ENCODE results near the gene HYCC1.

HYCC1 gene

GRCh38 chr7:23026164-23026563 is 12.2 kb upstream of the HYCC1 start:
- Histone ChIP-seq H3K4me2 (ENCODE audit: low read length) (no peak overlapping the region), H3F3A (ENCODE audit: control insufficient read depth, insufficient read depth) (no peaks in the 10 kb centered on the region), H3K4me3 (ENCODE audit: low read length) (no peak overlapping the region), H3K9me3 (ENCODE audit: control insufficient read depth, insufficient read depth, low read length) (no peaks in the 10 kb centered on the region), H3K9me2 (replicated peaks; ENCODE audit: control insufficient read depth, low read length) (no peaks in the 10 kb centered on the region), H3K4me1 (ENCODE audit: control insufficient read depth, low read length) (peaks cover 21% of the 10 kb centered on the region), H3K27ac (ENCODE audit: low read depth, low read length) (no peak overlapping the region), H4K20me1 (ENCODE audit: control insufficient read depth, insufficient read depth, low read depth, low read length) (no peaks in the 10 kb centered on the region), H3K36me3 (ENCODE audit: control insufficient read depth, low read length) (no peaks in the 10 kb centered on the region), H3K79me2 (ENCODE audit: control insufficient read depth, low read length) (no peaks in the 10 kb centered on the region), H3K27me3 (ENCODE audit: control insufficient read depth, low read length) (peaks cover 5% of the 10 kb centered on the region; the same call in 1 of the 2 replicates)
- TF ChIP-seq CTCF (IDR thresholded peaks at IDR 0.05; ENCODE audit: low read depth, low read length, poor library complexity, severe bottlenecking) (no peak), EZH2phosphoT487 (IDR thresholded peaks at IDR 0.05; ENCODE audit: borderline replicate concordance, low read length) (no peak)

GRCh38 chr7:23024454-23024853 is 10.5 kb upstream of the HYCC1 start:
- Histone ChIP-seq H3K36me3 (ENCODE audit: control insufficient read depth, low read length) (no peaks in the 10 kb centered on the region), H3K27me3 (ENCODE audit: control insufficient read depth, low read length) (peaks cover 2% of the 10 kb centered on the region; the same call in 1 of the 2 replicates), H3K27ac (ENCODE audit: low read depth, low read length) (no peak overlapping the region), H4K20me1 (ENCODE audit: control insufficient read depth, insufficient read depth, low read depth, low read length) (no peaks in the 10 kb centered on the region), H3K9me2 (replicated peaks; ENCODE audit: control insufficient read depth, low read length) (no peaks in the 10 kb centered on the region), H3K4me1 (ENCODE audit: control insufficient read depth, low read length) (peaks cover 25% of the 10 kb centered on the region), H3K4me3 (ENCODE audit: low read length) (no peak overlapping the region), H3K79me2 (ENCODE audit: control insufficient read depth, low read length) (no peaks in the 10 kb centered on the region), H3K4me2 (ENCODE audit: low read length) (peak overlapping the region; percentile 10), H3K9me3 (ENCODE audit: control insufficient read depth, insufficient read depth, low read length) (no peaks in the 10 kb centered on the region), H3F3A (ENCODE audit: control insufficient read depth, insufficient read depth) (no peaks in the 10 kb centered on the region)
- TF ChIP-seq CTCF (IDR thresholded peaks at IDR 0.05; ENCODE audit: low read depth, low read length, poor library complexity, severe bottlenecking) (no peak), EZH2phosphoT487 (IDR thresholded peaks at IDR 0.05; ENCODE audit: borderline replicate concordance, low read length) (no peak)

GRCh38 chr7:23022851-23023250 is 8.9 kb upstream of the HYCC1 start:
- H3K4me3 ChIP-seq (ENCODE audit: low read length), result no peak overlapping the region
- peaks cover 2% of the 10 kb centered on the region; the same call in 1 of the 2 replicates for H3K27me3 ChIP-seq (ENCODE audit: control insufficient read depth, low read length)
- H3K9me3 ChIP-seq (ENCODE audit: control insufficient read depth, insufficient read depth, low read length), result no peaks in the 10 kb centered on the region
- H3K79me2 ChIP-seq (ENCODE audit: control insufficient read depth, low read length), result no peaks in the 10 kb centered on the region
- H4K20me1 ChIP-seq (ENCODE audit: control insufficient read depth, insufficient read depth, low read depth, low read length), result no peaks in the 10 kb centered on the region
- H3K4me2 ChIP-seq (ENCODE audit: low read length), result no peak overlapping the region
- H3K27ac ChIP-seq (ENCODE audit: low read depth, low read length), result no peak overlapping the region
- no peaks in the 10 kb centered on the region for H3K9me2 ChIP-seq (replicated peaks; ENCODE audit: control insufficient read depth, low read length)
- peaks cover 41% of the 10 kb centered on the region for H3K4me1 ChIP-seq (ENCODE audit: control insufficient read depth, low read length)
- no peaks in the 10 kb centered on the region; the same call in 1 of the 2 replicates for H3F3A ChIP-seq (ENCODE audit: control insufficient read depth, insufficient read depth)
- H3K36me3 ChIP-seq (ENCODE audit: control insufficient read depth, low read length), result no peaks in the 10 kb centered on the region
- no peak for TF ChIP-seq EZH2phosphoT487 (IDR thresholded peaks at IDR 0.05; ENCODE audit: borderline replicate concordance, low read length)
- no peak for TF ChIP-seq CTCF (IDR thresholded peaks at IDR 0.05; ENCODE audit: low read depth, low read length, poor library complexity, severe bottlenecking)

All from DOHH2 (cell line).